ENCODE measurements around the gene NOP16.
A peak's percentile ranks its signal among the peaks of the same experiment; 100 is the strongest.

The NOP16 gene

GRCh38 chr5:176384366-176384930 lies 4.0 kb downstream of the NOP16 start:
- DNase-seq = no peak

- no peak for DNase-seq
Measured at GRCh38 chr5:176383961-176384360, 4.4 kb downstream of the NOP16 start.

GRCh38 chr5:176383248-176383905 lies 5.0 kb downstream of the NOP16 start:
- DNase-seq = no peak

GRCh38 chr5:176382721-176383120 lies 5.7 kb downstream of the NOP16 start:
- no peak for DNase-seq

GRCh38 chr5:176381979-176382378 lies 6.4 kb downstream of the NOP16 start:
- DNase-seq = no peak

- DNase-seq = no peak
Measured at GRCh38 chr5:176381423-176381822, 7.0 kb downstream of the NOP16 start.

GRCh38 chr5:176379881-176380280 lies 8.5 kb downstream of the NOP16 start:
- no peak for DNase-seq

- no peak for DNase-seq
Measured at GRCh38 chr5:176373100-176373818, 15.1 kb downstream of the NOP16 start.

- no peak for DNase-seq
Measured at GRCh38 chr5:176371621-176372539, 16.5 kb downstream of the NOP16 start.

GRCh38 chr5:176369934-176370711 lies 18.3 kb downstream of the NOP16 start:
- DNase-seq = no peak

- DNase-seq = no peak
Measured at GRCh38 chr5:176368726-176369125, 19.7 kb downstream of the NOP16 start.

- DNase-seq = no peak
Measured at GRCh38 chr5:176366232-176366894, 22.0 kb downstream of the NOP16 start.

GRCh38 chr5:176365351-176366231 lies 22.8 kb downstream of the NOP16 start, which contains the start of gene ARL10:
Gene ARL10, plus strand, starts transcription at chr5:176365487. Its CDS starts 77 bp downstream, at chr5:176365564.
- DNase-seq = peak; percentile 83

- no peak for DNase-seq
Measured at GRCh38 chr5:176364765-176365350, 23.5 kb downstream of the NOP16 start.

- DNase-seq = no peak
Measured at GRCh38 chr5:176362233-176362490, 26.2 kb downstream of the NOP16 start.

- peak; percentile 90 for DNase-seq
Measured at GRCh38 chr5:176361437-176362232, 26.8 kb downstream of the NOP16 start, which contains the start of gene KIAA1191. Gene KIAA1191, minus strand, starts transcription at chr5:176361764. Its CDS starts 2,256 bp downstream, at chr5:176359508.

GRCh38 chr5:176360894-176361436 lies 27.4 kb downstream of the NOP16 start:
- peak; percentile 11 for DNase-seq

GRCh38 chr5:176359658-176360057 lies 28.7 kb downstream of the NOP16 start:
- no peak for DNase-seq

GRCh38 chr5:176356179-176356566 lies 32.2 kb downstream of the NOP16 start:
- no peak for DNase-seq
